Pulmonary artery endothelial cell (primary cell): ENCODE data around the gene PRPSAP1. TPM values are rescaled to one million over a fixed set of nuclear protein-coding genes. Genes with fewer than 3 reads are reported as not detected.
"Not testable (repeated sequence)": the region's sequence is repeated elsewhere in the genome, so short reads cannot be mapped to it uniquely, and the experiment has no call there.

ENCODE experiments used
- DNase-seq: peaks from one replicate; pipeline ENCODE4 v3.0.0-alpha.2; 2011; ENCODE audit warnings: low read depth, low spot score
- total RNA-seq: library from RNA; depleted of rRNA; stranded (reverse); fragments of >200 nt; gene quantifications from 2 replicates; pipeline ENCODE4 v1.2.3, GENCODE V29; 2014

Gene PRPSAP1
- total RNA-seq, 1 donor from 2014 or later: 45.9 TPM

GRCh38 chr17:76278268-76278908 is 75.3 kb downstream of the PRPSAP1 start:
- DNase-seq: no peak

- DNase-seq: no peak
These were observed 76.1 kb downstream of the PRPSAP1 start for GRCh38 chr17:76277300-76278267.

GRCh38 chr17:76276461-76277299 is 77.0 kb downstream of the PRPSAP1 start:
- no peak for DNase-seq

GRCh38 chr17:76276069-76276431 is 77.7 kb downstream of the PRPSAP1 start:
- DNase-seq: no peak

- no peak for DNase-seq
These were observed 78.2 kb downstream of the PRPSAP1 start for GRCh38 chr17:76275382-76276068.

- DNase-seq: no peak
These were observed 79.4 kb downstream of the PRPSAP1 start for GRCh38 chr17:76274112-76274956.

GRCh38 chr17:76273445-76274111 is 80.1 kb downstream of the PRPSAP1 start:
- no peak for DNase-seq

- DNase-seq: no peak
These were observed 80.9 kb downstream of the PRPSAP1 start for GRCh38 chr17:76272541-76273444.

- DNase-seq: no peak
These were observed 81.8 kb downstream of the PRPSAP1 start for GRCh38 chr17:76271669-76272540.

- no peak for DNase-seq
These were observed 82.7 kb downstream of the PRPSAP1 start for GRCh38 chr17:76270770-76271668.

GRCh38 chr17:76270127-76270592 is 83.6 kb downstream of the PRPSAP1 start:
- DNase-seq: no peak

GRCh38 chr17:76268991-76269981 is 84.4 kb downstream of the PRPSAP1 start:
- DNase-seq: no peak

- DNase-seq: no peak
These were observed 85.5 kb downstream of the PRPSAP1 start for GRCh38 chr17:76268015-76268749.

- not testable (repeated sequence) for DNase-seq
These were observed 86.1 kb downstream of the PRPSAP1 start for GRCh38 chr17:76267581-76268001.
